ENCODE data around the gene EIF3I.

DNA sequence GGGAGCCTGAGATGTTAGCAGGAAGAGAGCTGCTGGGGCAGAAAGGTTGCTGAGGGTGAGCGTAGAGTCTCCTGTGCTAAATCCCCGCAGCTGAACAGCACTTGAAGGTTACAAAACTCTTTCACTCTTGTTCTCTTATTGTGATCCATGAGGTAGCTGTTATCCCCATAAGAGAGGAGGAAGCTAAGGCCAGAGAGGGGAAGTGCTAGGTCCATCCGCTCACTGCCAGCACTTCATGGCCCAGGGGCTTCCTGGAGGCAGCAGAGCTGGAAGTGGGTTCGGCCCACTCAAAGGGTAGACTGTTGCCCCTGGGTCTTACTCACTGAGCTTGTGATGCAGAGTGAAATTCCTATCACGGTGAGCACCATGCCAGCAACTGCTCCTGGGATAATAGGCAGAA lies 5.6 kb upstream of the EIF3I start:
- TF ChIP-seq, protein P1, sequence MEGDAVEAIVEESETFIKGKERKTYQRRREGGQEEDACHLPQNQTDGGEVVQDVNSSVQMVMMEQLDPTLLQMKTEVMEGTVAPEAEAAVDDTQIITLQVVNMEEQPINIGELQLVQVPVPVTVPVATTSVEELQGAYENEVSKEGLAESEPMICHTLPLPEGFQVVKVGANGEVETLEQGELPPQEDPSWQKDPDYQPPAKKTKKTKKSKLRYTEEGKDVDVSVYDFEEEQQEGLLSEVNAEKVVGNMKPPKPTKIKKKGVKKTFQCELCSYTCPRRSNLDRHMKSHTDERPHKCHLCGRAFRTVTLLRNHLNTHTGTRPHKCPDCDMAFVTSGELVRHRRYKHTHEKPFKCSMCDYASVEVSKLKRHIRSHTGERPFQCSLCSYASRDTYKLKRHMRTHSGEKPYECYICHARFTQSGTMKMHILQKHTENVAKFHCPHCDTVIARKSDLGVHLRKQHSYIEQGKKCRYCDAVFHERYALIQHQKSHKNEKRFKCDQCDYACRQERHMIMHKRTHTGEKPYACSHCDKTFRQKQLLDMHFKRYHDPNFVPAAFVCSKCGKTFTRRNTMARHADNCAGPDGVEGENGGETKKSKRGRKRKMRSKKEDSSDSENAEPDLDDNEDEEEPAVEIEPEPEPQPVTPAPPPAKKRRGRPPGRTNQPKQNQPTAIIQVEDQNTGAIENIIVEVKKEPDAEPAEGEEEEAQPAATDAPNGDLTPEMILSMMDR (IDR thresholded peaks at IDR 0.05; ENCODE audit: low read length) = no peak
- no peak for TF ChIP-seq EZH2 (IDR thresholded peaks at IDR 0.05; ENCODE audit: borderline replicate concordance, low read length)

Data from OCI-LY1 (cell line).